Measurements from ENCODE around the gene ANXA5. TPM values are rescaled to one million over a fixed set of nuclear protein-coding genes. Genes with fewer than 3 reads are reported as not detected.

Gene ANXA5
- total and polyA plus RNA-seq, 4 experiments from 2014 or later = 70.7 to 316 (median 139) TPM

DNA sequence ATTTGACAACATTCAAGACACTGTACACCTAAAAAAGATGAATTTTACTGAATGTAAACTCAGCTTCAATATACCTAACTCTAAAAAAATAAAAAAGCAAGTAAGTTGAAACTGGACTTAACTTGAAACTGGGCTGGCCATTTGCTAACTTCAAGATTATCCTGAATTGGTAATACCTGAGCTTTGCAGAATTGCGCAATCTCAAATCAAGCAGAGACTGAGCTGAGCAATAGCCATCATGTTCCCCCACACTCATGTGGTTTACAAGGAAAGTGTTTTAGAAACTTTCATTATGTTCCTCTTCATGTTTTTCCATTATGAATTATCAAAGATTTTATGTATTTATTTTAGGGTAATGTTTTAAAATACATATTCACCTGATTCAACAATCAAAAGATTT lies 38.7 kb downstream of the ANXA5 start:
- no peak overlapping the region for H3K4me3 ChIP-seq (ENCODE audit: low read length in 2 of 2)
- no peaks in the 10 kb centered on the region for H3K36me3 ChIP-seq (ENCODE audit: insufficient read depth, low read length)
- Mint-ChIP-seq H3K27ac (no peak overlapping the region), H3K4me3 (no peak overlapping the region), H3K36me3 (peaks cover 2 to 7% of the 10 kb centered on the region in 2 donors), H3K27me3 (no peaks in the 10 kb centered on the region), H3K4me1 (peaks cover 0 to 6% (median 0%) of the 10 kb centered on the region in 4 donors), H3K9me3 (peaks cover 0 to 2% (median 0%) of the 10 kb centered on the region in 8 donors)
- H3K27me3 ChIP-seq (ENCODE audit: insufficient read depth, low read length) = no peaks in the 10 kb centered on the region
- ChIA-PET CTCF (ENCODE audit: partially characterized antibody) (no interaction called here), POLR2A (ENCODE audit: partially characterized antibody) (no interaction called here)
- no peak overlapping the region for H3K27ac ChIP-seq (ENCODE audit: low read depth, low read length)
- DNase-seq = no peak
- H3K4me1 ChIP-seq (ENCODE audit: insufficient read depth, low read length) = no peaks in the 10 kb centered on the region
- no peaks in the 10 kb centered on the region for H3K9me3 ChIP-seq (ENCODE audit: control insufficient read depth in 1 of 2, low read length in 2 of 2)
- intact Hi-C loops (cut with micrococcal nuclease) = loop anchor here (5.0 kb wide), 1 partner anchor 1501 kb away; no protein-coding TSS in a partner anchor

DNA sequence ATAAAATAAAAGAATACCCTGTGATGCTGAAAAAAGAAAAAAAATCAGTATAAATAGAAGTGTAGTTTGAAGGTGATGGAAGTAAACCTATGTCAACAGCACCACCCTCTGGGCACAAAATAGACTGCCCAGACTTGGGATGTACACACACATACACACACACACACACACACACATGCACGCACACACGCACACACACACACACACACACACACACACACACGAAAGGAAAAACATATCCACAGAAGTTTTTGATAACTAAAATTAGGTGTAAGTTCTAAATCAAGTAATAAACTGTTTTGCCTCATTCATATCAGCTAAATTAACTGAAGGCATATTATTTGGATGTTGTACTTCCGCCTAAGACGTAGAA lies 40.5 kb downstream of the ANXA5 start:
- DNase-seq = peak in 3 of 5 donors; percentile 5 to 12 (median 7)
- no peaks in the 10 kb centered on the region for H3K36me3 ChIP-seq (ENCODE audit: insufficient read depth, low read length)
- CTCF ChIA-PET (ENCODE audit: partially characterized antibody) = no interaction called here
- no peak overlapping the region for H3K4me3 Mint-ChIP-seq
- no peaks in the 10 kb centered on the region for H3K36me3 Mint-ChIP-seq
- no peak overlapping the region for H3K27ac Mint-ChIP-seq
- no peaks in the 10 kb centered on the region for H3K27me3 Mint-ChIP-seq
- POLR2A ChIA-PET (ENCODE audit: partially characterized antibody) = interaction anchor here (0.6 kb wide), 1 partner anchor 464 kb away, joined by 3 read pairs; no protein-coding TSS in a partner anchor
- H3K27me3 ChIP-seq (ENCODE audit: insufficient read depth, low read length) = no peaks in the 10 kb centered on the region
- no peaks in the 10 kb centered on the region for H3K9me3 ChIP-seq (ENCODE audit: control insufficient read depth in 1 of 2, low read length in 2 of 2)
- H3K4me1 Mint-ChIP-seq = peaks cover 0 to 6% (median 0%) of the 10 kb centered on the region in 4 donors
- H3K9me3 Mint-ChIP-seq = peaks cover 0 to 2% (median 0%) of the 10 kb centered on the region in 8 donors
- no peak overlapping the region for H3K27ac ChIP-seq (ENCODE audit: low read depth, low read length)
- H3K4me1 ChIP-seq (ENCODE audit: insufficient read depth, low read length) = no peaks in the 10 kb centered on the region
- intact Hi-C loops (cut with micrococcal nuclease) = loop anchor here (5.0 kb wide), 1 partner anchor 1499 kb away; no protein-coding TSS in a partner anchor
- no peak overlapping the region for H3K4me3 ChIP-seq (ENCODE audit: low read length in 2 of 2)

DNA sequence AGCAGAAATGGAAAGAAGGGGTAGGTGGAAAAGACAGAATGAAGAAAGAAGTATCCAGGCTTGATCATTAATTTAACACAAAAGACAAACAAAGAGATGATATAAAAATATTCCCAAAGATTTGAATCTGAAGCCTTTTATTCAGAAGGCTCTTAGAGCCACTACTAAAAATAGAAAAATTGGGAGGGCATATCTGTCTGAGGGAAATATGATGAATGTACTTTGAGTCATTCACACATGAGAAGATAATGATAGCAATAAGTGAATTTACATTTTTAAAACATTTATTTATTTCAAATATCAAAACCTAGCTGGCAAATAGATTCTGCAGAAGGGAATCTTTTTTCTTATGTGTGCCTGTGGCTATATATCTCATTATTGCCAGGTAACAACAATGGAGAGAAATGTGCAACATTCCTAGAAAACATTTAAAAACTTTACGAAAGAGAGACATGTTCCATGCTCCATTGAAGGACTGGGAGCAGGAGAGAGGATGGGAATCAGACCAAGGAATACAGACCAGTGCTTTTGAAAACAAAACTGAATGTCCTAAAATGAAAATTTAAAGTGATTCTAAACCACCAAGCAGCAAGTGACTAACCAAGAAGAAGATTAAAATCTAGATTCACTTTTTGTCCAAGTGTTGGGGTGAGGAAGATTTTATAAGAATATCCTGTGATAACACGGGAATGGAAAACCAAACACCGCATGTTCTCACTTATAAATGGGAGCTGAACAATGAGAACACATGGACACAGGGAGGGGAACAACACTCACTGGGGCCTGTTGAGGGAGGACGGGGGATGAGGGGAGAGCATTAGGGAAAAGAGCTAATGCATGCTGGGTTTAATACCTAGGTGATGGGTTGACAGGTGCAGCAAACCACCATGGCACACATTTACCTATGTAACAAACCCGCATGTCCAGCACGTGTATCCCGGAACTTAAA lies 41.2 kb downstream of the ANXA5 start:
- CTCF ChIA-PET (ENCODE audit: partially characterized antibody) = no interaction called here
- Mint-ChIP-seq H3K27ac (no peak overlapping the region), H3K27me3 (peaks cover 0 to 2% of the 10 kb centered on the region in 2 donors), H3K4me1 (peaks cover 0 to 3% (median 0%) of the 10 kb centered on the region in 4 donors), H3K9me3 (peaks cover 0 to 2% (median 0%) of the 10 kb centered on the region in 8 donors), H3K4me3 (no peak overlapping the region), H3K36me3 (no peaks in the 10 kb centered on the region)
- H3K9me3 ChIP-seq (ENCODE audit: control insufficient read depth in 1 of 2, low read length in 2 of 2) = no peaks in the 10 kb centered on the region
- H3K36me3 ChIP-seq (ENCODE audit: insufficient read depth, low read length) = no peaks in the 10 kb centered on the region
- POLR2A ChIA-PET (ENCODE audit: partially characterized antibody) = no interaction called here
- no peaks in the 10 kb centered on the region for H3K4me1 ChIP-seq (ENCODE audit: insufficient read depth, low read length)
- H3K4me3 ChIP-seq (ENCODE audit: low read length in 2 of 2) = no peak overlapping the region
- DNase-seq = no peak
- intact Hi-C loops (cut with micrococcal nuclease) = loop anchor here (5.0 kb wide), 1 partner anchor 1498 kb away; no protein-coding TSS in a partner anchor
- H3K27ac ChIP-seq (ENCODE audit: low read depth, low read length) = no peak overlapping the region
- no peaks in the 10 kb centered on the region for H3K27me3 ChIP-seq (ENCODE audit: insufficient read depth, low read length)

DNA sequence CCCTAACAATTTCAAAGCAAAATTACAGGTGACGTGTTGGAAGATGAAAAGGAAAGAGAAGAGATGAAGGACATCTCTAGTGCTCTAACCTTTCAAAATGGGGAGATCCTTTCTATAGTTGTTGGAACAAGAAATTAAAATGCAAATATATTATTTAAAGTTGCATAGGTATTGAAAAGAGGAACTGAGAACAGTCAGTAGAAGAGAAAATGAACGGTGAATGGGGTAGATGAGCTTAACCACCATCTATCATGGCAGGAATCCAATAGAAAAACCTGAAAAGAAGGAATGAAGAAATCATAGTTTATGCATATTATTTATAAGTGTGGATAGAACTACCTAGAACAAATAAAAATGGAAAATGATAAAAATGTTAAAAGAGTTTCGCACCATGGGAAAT lies 42.0 kb downstream of the ANXA5 start:
- ChIA-PET CTCF (ENCODE audit: partially characterized antibody) (no interaction called here), POLR2A (ENCODE audit: partially characterized antibody) (no interaction called here)
- H3K4me3 ChIP-seq (ENCODE audit: low read length in 2 of 2) = no peak overlapping the region
- H3K27me3 Mint-ChIP-seq = peaks cover 0 to 2% of the 10 kb centered on the region in 2 donors
- H3K27ac Mint-ChIP-seq = no peak overlapping the region
- H3K9me3 ChIP-seq (ENCODE audit: control insufficient read depth in 1 of 2, low read length in 2 of 2) = no peaks in the 10 kb centered on the region
- no peaks in the 10 kb centered on the region for H3K9me3 Mint-ChIP-seq
- no peak overlapping the region for H3K4me3 Mint-ChIP-seq
- H3K27ac ChIP-seq (ENCODE audit: low read depth, low read length) = no peak overlapping the region
- no peaks in the 10 kb centered on the region for H3K36me3 ChIP-seq (ENCODE audit: insufficient read depth, low read length)
- H3K36me3 Mint-ChIP-seq = no peaks in the 10 kb centered on the region
- no peaks in the 10 kb centered on the region for H3K4me1 ChIP-seq (ENCODE audit: insufficient read depth, low read length)
- H3K27me3 ChIP-seq (ENCODE audit: insufficient read depth, low read length) = no peaks in the 10 kb centered on the region
- no peak for DNase-seq
- H3K4me1 Mint-ChIP-seq = no peaks in the 10 kb centered on the region
- intact Hi-C loops (cut with micrococcal nuclease) = loop anchor here (5.0 kb wide), 1 partner anchor 1497 kb away; no protein-coding TSS in a partner anchor

DNA sequence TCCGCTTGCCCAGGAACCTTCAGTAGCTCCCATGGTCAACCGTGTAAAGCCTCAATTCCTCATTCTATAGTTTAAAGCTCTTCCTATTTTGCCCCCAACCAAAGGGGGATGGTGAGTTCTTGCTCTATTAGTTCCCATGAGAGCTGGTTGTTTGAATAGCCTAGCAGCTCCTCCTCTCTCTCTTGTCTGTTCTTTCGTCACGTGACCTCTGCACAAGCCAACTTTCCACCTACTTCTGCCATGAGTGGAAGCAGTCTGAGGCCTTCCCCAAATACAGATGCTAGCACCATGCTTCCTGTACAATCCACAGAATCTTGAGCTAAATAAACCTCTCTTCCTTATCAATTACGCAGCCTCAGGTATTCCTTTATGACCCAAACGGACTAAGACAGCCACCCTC lies 42.8 kb downstream of the ANXA5 start:
- Mint-ChIP-seq H3K27ac (no peak overlapping the region), H3K4me3 (no peak overlapping the region), H3K9me3 (no peaks in the 10 kb centered on the region), H3K27me3 (peaks cover 0 to 2% of the 10 kb centered on the region in 2 donors), H3K36me3 (no peaks in the 10 kb centered on the region), H3K4me1 (no peaks in the 10 kb centered on the region)
- Histone ChIP-seq H3K4me1 (ENCODE audit: insufficient read depth, low read length) (no peaks in the 10 kb centered on the region), H3K9me3 (ENCODE audit: control insufficient read depth in 1 of 2, low read length in 2 of 2) (no peaks in the 10 kb centered on the region), H3K36me3 (ENCODE audit: insufficient read depth, low read length) (no peaks in the 10 kb centered on the region), H3K27ac (ENCODE audit: low read depth, low read length) (no peak overlapping the region), H3K4me3 (ENCODE audit: low read length in 2 of 2) (no peak overlapping the region), H3K27me3 (ENCODE audit: insufficient read depth, low read length) (no peaks in the 10 kb centered on the region)
- intact Hi-C loops (cut with micrococcal nuclease) = no loop called here
- CTCF ChIA-PET (ENCODE audit: partially characterized antibody) = no interaction called here
- no peak for DNase-seq
- POLR2A ChIA-PET (ENCODE audit: partially characterized antibody) = no interaction called here

DNA sequence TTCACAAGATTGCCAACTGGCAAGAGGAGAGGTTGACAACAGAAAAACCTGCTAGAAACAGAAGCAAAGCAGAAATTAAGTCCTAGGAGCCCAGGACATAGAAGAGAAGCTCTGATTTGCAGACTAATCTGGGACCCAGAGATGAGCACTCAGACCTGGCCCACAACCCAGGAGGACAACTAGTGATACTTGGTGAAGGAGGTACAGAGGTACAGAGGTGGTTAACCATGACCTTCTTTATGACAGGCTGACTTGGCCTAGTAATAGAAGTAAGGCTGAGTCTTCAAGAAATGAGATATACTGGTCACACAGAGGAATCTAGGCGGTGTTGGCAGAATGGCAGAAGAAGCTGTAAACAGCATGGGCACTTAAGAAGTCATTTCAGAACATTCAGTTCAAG lies 43.6 kb downstream of the ANXA5 start:
- Histone ChIP-seq H3K27ac (ENCODE audit: low read depth, low read length) (no peak overlapping the region), H3K36me3 (ENCODE audit: insufficient read depth, low read length) (no peaks in the 10 kb centered on the region), H3K4me1 (ENCODE audit: insufficient read depth, low read length) (no peaks in the 10 kb centered on the region), H3K9me3 (ENCODE audit: control insufficient read depth in 1 of 2, low read length in 2 of 2) (no peaks in the 10 kb centered on the region), H3K27me3 (ENCODE audit: insufficient read depth, low read length) (no peaks in the 10 kb centered on the region), H3K4me3 (ENCODE audit: low read length in 2 of 2) (no peak overlapping the region)
- DNase-seq = no peak
- ChIA-PET POLR2A (ENCODE audit: partially characterized antibody) (no interaction called here), CTCF (ENCODE audit: partially characterized antibody) (no interaction called here)
- no peak overlapping the region for H3K27ac Mint-ChIP-seq
- no peaks in the 10 kb centered on the region for H3K4me1 Mint-ChIP-seq
- no peaks in the 10 kb centered on the region for H3K9me3 Mint-ChIP-seq
- no peak overlapping the region for H3K4me3 Mint-ChIP-seq
- intact Hi-C loops (cut with micrococcal nuclease) = no loop called here
- H3K27me3 Mint-ChIP-seq = peaks cover 0 to 2% of the 10 kb centered on the region in 2 donors
- H3K36me3 Mint-ChIP-seq = no peaks in the 10 kb centered on the region

DNA sequence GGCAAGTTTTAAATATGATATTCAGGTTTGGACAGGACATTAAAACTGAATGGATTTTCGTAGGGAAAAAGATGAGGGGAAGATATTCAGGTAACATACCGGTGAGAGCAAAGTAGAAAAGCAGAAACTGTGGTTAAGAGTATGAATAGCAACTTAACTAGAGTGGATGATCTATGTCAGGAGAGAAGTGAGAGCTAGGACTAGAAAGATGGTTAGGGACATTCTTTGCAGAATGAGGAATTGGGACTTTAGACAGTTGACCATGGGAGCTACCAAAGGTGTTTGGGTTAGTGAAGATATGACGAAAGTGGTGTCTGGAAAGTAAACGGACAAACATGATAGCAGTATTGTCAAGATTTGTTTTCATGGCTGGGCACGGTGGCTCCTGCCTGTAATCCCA lies 45.2 kb downstream of the ANXA5 start:
- ChIA-PET CTCF (ENCODE audit: partially characterized antibody) (no interaction called here), POLR2A (ENCODE audit: partially characterized antibody) (no interaction called here)
- Mint-ChIP-seq H3K4me3 (no peak overlapping the region), H3K9me3 (no peaks in the 10 kb centered on the region), H3K27me3 (peaks cover 0 to 2% of the 10 kb centered on the region in 2 donors), H3K4me1 (no peaks in the 10 kb centered on the region), H3K36me3 (no peaks in the 10 kb centered on the region), H3K27ac (no peak overlapping the region)
- Histone ChIP-seq H3K4me3 (ENCODE audit: low read length in 2 of 2) (no peak overlapping the region), H3K27me3 (ENCODE audit: insufficient read depth, low read length) (no peaks in the 10 kb centered on the region), H3K27ac (ENCODE audit: low read depth, low read length) (no peak overlapping the region), H3K4me1 (ENCODE audit: insufficient read depth, low read length) (no peaks in the 10 kb centered on the region), H3K36me3 (ENCODE audit: insufficient read depth, low read length) (no peaks in the 10 kb centered on the region), H3K9me3 (ENCODE audit: control insufficient read depth in 1 of 2, low read length in 2 of 2) (no peaks in the 10 kb centered on the region)
- intact Hi-C loops (cut with micrococcal nuclease) = no loop called here
- DNase-seq = no peak

All from CD4-positive, alpha-beta memory T cell (primary cell).